Measurements from ENCODE around the gene ZNF500.

The ZNF500 gene

GRCh38 chr16:4795181-4795827 lies 28.3 kb upstream of the ZNF500 start, which contains the start of gene SMIM22:
Gene SMIM22 (plus strand): TSS chr16:4795369. CDS start chr16:4795735, 366 bp downstream.
- no peak for TF ChIP-seq ZFX (IDR thresholded peaks at IDR 0.05)
- no peak for TF ChIP-seq CTCF (conservative IDR thresholded peaks at IDR 0.05)
- H3K27ac ChIP-seq = 0 out of 2 replicates have a peak within 1 kb of the TSS, but pooled peaks have one; percentile 11

GRCh38 chr16:4792951-4793513 lies 26.1 kb upstream of the ZNF500 start:
- no peak overlapping the region for H3K27ac ChIP-seq
- TF ChIP-seq ZFX (IDR thresholded peaks at IDR 0.05) (no peak), CTCF (conservative IDR thresholded peaks at IDR 0.05) (no peak)

- H3K27ac ChIP-seq = no peak overlapping the region
- TF ChIP-seq CTCF (conservative IDR thresholded peaks at IDR 0.05) = no peak
- TF ChIP-seq ZFX (IDR thresholded peaks at IDR 0.05) = no peak
Measured at GRCh38 chr16:4790871-4791270, 23.9 kb upstream of the ZNF500 start.

GRCh38 chr16:4790261-4790660 lies 23.3 kb upstream of the ZNF500 start:
- no peak overlapping the region for H3K27ac ChIP-seq
- TF ChIP-seq CTCF (conservative IDR thresholded peaks at IDR 0.05) (no peak), ZFX (IDR thresholded peaks at IDR 0.05) (no peak)

GRCh38 chr16:4788910-4789309 lies 21.9 kb upstream of the ZNF500 start:
- peak overlapping the region; percentile 14 for H3K27ac ChIP-seq
- TF ChIP-seq ZFX (IDR thresholded peaks at IDR 0.05) = no peak
- no peak for TF ChIP-seq CTCF (conservative IDR thresholded peaks at IDR 0.05)

GRCh38 chr16:4788489-4788889 lies 21.5 kb upstream of the ZNF500 start:
- H3K27ac ChIP-seq = peak overlapping the region; percentile 14
- TF ChIP-seq CTCF (conservative IDR thresholded peaks at IDR 0.05) (no peak), ZFX (IDR thresholded peaks at IDR 0.05) (no peak)

- no peak for TF ChIP-seq ZFX (IDR thresholded peaks at IDR 0.05)
- peak within 1 kb of the TSS; percentile 14 for H3K27ac ChIP-seq
Measured at GRCh38 chr16:4787627-4788482, 20.9 kb upstream of the ZNF500 start, which contains the start of gene SEPTIN12. Gene SEPTIN12 (minus strand): TSS chr16:4788345. CDS start chr16:4787645, 700 bp downstream.
